ENCODE measurements around the gene ARID4B. TPM values are rescaled to one million over a fixed set of nuclear protein-coding genes. Genes with fewer than 3 reads are reported as not detected.

The ARID4B gene
- total and polyA plus RNA-seq, 2 of the 13 experiments (the other 11 are each of a cell fraction or from before 2014, with no cell fraction given), result 9.7 to 24.6 TPM

DNA sequence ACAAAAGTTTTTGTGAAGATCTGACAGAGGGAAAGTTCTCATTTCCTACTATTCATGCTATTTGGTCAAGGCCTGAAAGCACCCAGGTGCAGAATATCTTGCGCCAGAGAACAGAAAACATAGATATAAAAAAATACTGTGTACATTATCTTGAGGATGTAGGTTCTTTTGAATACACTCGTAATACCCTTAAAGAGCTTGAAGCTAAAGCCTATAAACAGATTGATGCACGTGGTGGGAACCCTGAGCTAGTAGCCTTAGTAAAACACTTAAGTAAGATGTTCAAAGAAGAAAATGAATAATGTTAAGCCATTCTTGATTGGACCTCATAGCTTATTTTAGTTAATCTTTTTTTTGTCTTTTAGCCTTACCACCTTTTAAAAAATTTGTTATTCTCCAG, 14.5 kb upstream of the ARID4B start:
- CTCF ChIA-PET (ENCODE audit: low intra/inter-chr PET ratio, low total read pairs), result no interaction called here
- TF ChIP-seq CREB1 (IDR thresholded peaks at IDR 0.05) (no peak), CREB1 (CRISPR knock-in tag; IDR thresholded peaks at IDR 0.05) (no peak), ZNF12 (CRISPR knock-in tag; IDR thresholded peaks at IDR 0.05) (no peak), PHB2 (IDR thresholded peaks at IDR 0.05; ENCODE audit: partially characterized antibody) (no peak), ZNF879 (CRISPR knock-in tag; IDR thresholded peaks at IDR 0.05) (no peak)
- no peaks in the 10 kb centered on the region for H3K79me2 ChIP-seq (ENCODE audit: insufficient read depth, low read length)

DNA sequence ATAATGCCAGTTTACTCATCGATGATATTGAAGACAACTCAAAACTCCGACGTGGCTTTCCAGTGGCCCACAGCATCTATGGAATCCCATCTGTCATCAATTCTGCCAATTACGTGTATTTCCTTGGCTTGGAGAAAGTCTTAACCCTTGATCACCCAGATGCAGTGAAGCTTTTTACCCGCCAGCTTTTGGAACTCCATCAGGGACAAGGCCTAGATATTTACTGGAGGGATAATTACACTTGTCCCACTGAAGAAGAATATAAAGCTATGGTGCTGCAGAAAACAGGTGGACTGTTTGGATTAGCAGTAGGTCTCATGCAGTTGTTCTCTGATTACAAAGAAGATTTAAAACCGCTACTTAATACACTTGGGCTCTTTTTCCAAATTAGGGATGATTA, 14.1 kb upstream of the ARID4B start:
- no TSS peak for BruUV-seq (replicated peaks)
- Histone ChIP-seq H3K36me3 (replicated peaks in 1 of 2; ENCODE audit: control insufficient read depth in 1 of 2, insufficient read depth in 2 of 2, low read length in 2 of 2) (peaks cover 3 to 23% of the 10 kb centered on the region in 2 experiments; a peak in 4 of 5 replicates), H3K9me3 (ENCODE audit: low read length) (no peaks in the 10 kb centered on the region), H3K9ac (ENCODE audit: insufficient read depth, low read depth, low read length) (no peak overlapping the region), H3K27me3 (ENCODE audit: control insufficient read depth in 1 of 2, insufficient read depth in 2 of 2, low read length in 2 of 2) (no peaks in the 10 kb centered on the region), H3K4me1 (ENCODE audit: insufficient read depth, low read length) (no peaks in the 10 kb centered on the region), H3K27ac (ENCODE audit: extremely low read length, insufficient read depth, low read length) (no peak overlapping the region), H2AFZ (ENCODE audit: low read length) (no peak overlapping the region), H3K4me2 (ENCODE audit: low read depth, low read length) (no peak overlapping the region), H4K20me1 (ENCODE audit: insufficient read depth, low read length) (no peaks in the 10 kb centered on the region), H3K79me2 (ENCODE audit: insufficient read depth, low read length) (no peaks in the 10 kb centered on the region), H3K4me3 (replicated peaks in 1 of 3; ENCODE audit: insufficient read depth in 1 of 3, low read depth in 2 of 3, low read length in 3 of 3) (no peak overlapping the region)
- intact Hi-C loops (cut with micrococcal nuclease; ENCODE audit: unreplicated experiment) (no loop called here), in situ Hi-C loops (cut with HindIII; ENCODE audit: extremely low pct_ligation_motif_present, low pct_unique_long_range_greater_than_20kb) (no loop called here)
- FAIRE-seq, result no peak
- ChIA-PET POLR2A (no interaction called here), CTCF (ENCODE audit: low intra/inter-chr PET ratio, low total read pairs) (no interaction called here)
- TF ChIP-seq ZNF10 (CRISPR knock-in tag; IDR thresholded peaks at IDR 0.05; ENCODE audit: borderline replicate concordance, low read depth), result no peak
- TF ChIP-seq MEIS2 (CRISPR knock-in tag; IDR thresholded peaks at IDR 0.05), result no peak
- TF ChIP-seq JARID2 (CRISPR knock-in tag; IDR thresholded peaks at IDR 0.05; ENCODE audit: insufficient replicate concordance), result no peak
- TF ChIP-seq ATRX (CRISPR knock-in tag; IDR thresholded peaks at IDR 0.05; ENCODE audit: borderline replicate concordance), result no peak
- no peak for TF ChIP-seq STAT6 (CRISPR knock-in tag; IDR thresholded peaks at IDR 0.05; ENCODE audit: borderline replicate concordance)
- no peak for TF ChIP-seq ZNF160 (CRISPR knock-in tag; IDR thresholded peaks at IDR 0.05)
- TF ChIP-seq, protein P1, sequence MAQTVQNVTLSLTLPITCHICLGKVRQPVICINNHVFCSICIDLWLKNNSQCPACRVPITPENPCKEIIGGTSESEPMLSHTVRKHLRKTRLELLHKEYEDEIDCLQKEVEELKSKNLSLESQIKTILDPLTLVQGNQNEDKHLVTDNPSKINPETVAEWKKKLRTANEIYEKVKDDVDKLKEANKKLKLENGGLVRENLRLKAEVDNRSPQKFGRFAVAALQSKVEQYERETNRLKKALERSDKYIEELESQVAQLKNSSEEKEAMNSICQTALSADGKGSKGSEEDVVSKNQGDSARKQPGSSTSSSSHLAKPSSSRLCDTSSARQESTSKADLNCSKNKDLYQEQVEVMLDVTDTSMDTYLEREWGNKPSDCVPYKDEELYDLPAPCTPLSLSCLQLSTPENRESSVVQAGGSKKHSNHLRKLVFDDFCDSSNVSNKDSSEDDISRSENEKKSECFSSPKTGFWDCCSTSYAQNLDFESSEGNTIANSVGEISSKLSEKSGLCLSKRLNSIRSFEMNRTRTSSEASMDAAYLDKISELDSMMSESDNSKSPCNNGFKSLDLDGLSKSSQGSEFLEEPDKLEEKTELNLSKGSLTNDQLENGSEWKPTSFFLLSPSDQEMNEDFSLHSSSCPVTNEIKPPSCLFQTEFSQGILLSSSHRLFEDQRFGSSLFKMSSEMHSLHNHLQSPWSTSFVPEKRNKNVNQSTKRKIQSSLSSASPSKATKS (CRISPR knock-in tag; IDR thresholded peaks at IDR 0.05), result no peak
- TF ChIP-seq ZSCAN12 (CRISPR knock-in tag; IDR thresholded peaks at IDR 0.05), result no peak
- no peak for TF ChIP-seq GABPB1 (CRISPR knock-in tag; IDR thresholded peaks at IDR 0.05)
- no peak for TF ChIP-seq SP140L (CRISPR knock-in tag; IDR thresholded peaks at IDR 0.05; ENCODE audit: borderline replicate concordance)
- TF ChIP-seq ZNF207 (IDR thresholded peaks at IDR 0.05; ENCODE audit: borderline replicate concordance), result no peak
- no peak for TF ChIP-seq ARNT (IDR thresholded peaks at IDR 0.05)
- WGBS (ENCODE audit: low lambda C conversion rate), result 94% methylated on average over 6 of the region's 6 CpGs
- ATAC-seq, result no peak
- DNase-seq (ENCODE audit: low spot score), result no peak

More for the DNA sequence above, 14.5 kb upstream of the ARID4B start:
- Histone ChIP-seq H3K9me3 (ENCODE audit: low read length) (no peaks in the 10 kb centered on the region), H3K36me3 (replicated peaks in 1 of 2; ENCODE audit: control insufficient read depth in 1 of 2, insufficient read depth in 2 of 2, low read length in 2 of 2) (peaks cover 2 to 22% of the 10 kb centered on the region in 2 experiments; a peak in 4 of 5 replicates), H4K20me1 (ENCODE audit: insufficient read depth, low read length) (no peaks in the 10 kb centered on the region), H3K27me3 (ENCODE audit: control insufficient read depth in 1 of 2, insufficient read depth in 2 of 2, low read length in 2 of 2) (no peaks in the 10 kb centered on the region), H3K9ac (ENCODE audit: insufficient read depth, low read depth, low read length) (no peak overlapping the region), H2AFZ (ENCODE audit: low read length) (no peak overlapping the region), H3K4me2 (ENCODE audit: low read depth, low read length) (no peak overlapping the region), H3K4me3 (replicated peaks in 1 of 3; ENCODE audit: insufficient read depth in 1 of 3, low read depth in 2 of 3, low read length in 3 of 3) (no peak overlapping the region), H3K4me1 (ENCODE audit: insufficient read depth, low read length) (no peaks in the 10 kb centered on the region), H3K27ac (ENCODE audit: extremely low read length, insufficient read depth, low read length) (no peak overlapping the region)
- ATAC-seq (no peak), DNase-seq (ENCODE audit: low spot score) (no peak), FAIRE-seq (no peak)
- intact Hi-C loops (cut with micrococcal nuclease; ENCODE audit: unreplicated experiment), result no loop called here
- in situ Hi-C loops (cut with HindIII; ENCODE audit: extremely low pct_ligation_motif_present, low pct_unique_long_range_greater_than_20kb), result no loop called here
- BruUV-seq (replicated peaks), result TSS peak; percentile 41
- WGBS (ENCODE audit: low lambda C conversion rate), result 96% methylated on average over 3 of the region's 3 CpGs
- POLR2A ChIA-PET, result no interaction called here

All from HepG2 (cell line).